Mammary epithelial cell (primary cell): ENCODE data around the gene GAB2.

Source experiments
- EZH2 ChIP-seq: IDR thresholded peaks from 2 replicates; pipeline ENCODE4 v1.6.1; 2012; ENCODE audit warnings: low read length, inconsistent platforms, borderline replicate concordance
- TF ChIP-seq, protein P1 (sequence below), 2 donors: IDR thresholded peaks in 1 of 2; conservative IDR thresholded peaks in 1 of 2; 2 replicates each; pipeline ENCODE4 v1.5.1; 2011 to 2012; ENCODE audit warnings: inconsistent platforms in 2 of 2, low read length in 2 of 2, mild to moderate bottlenecking in 2 of 2, control low read depth in 1 of 2, low read depth in 1 of 2; ENCODE audit not compliant: insufficient read depth in 1 of 2; ENCODE audit errors: extremely low read depth in 1 of 2

GRCh38 chr11:78224506-78224905 lies 193.1 kb downstream of the GAB2 start:
- TF ChIP-seq, protein P1, sequence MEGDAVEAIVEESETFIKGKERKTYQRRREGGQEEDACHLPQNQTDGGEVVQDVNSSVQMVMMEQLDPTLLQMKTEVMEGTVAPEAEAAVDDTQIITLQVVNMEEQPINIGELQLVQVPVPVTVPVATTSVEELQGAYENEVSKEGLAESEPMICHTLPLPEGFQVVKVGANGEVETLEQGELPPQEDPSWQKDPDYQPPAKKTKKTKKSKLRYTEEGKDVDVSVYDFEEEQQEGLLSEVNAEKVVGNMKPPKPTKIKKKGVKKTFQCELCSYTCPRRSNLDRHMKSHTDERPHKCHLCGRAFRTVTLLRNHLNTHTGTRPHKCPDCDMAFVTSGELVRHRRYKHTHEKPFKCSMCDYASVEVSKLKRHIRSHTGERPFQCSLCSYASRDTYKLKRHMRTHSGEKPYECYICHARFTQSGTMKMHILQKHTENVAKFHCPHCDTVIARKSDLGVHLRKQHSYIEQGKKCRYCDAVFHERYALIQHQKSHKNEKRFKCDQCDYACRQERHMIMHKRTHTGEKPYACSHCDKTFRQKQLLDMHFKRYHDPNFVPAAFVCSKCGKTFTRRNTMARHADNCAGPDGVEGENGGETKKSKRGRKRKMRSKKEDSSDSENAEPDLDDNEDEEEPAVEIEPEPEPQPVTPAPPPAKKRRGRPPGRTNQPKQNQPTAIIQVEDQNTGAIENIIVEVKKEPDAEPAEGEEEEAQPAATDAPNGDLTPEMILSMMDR (conservative IDR thresholded peaks at IDR 0.05 in 1 of 2, IDR thresholded peaks at IDR 0.05 in 1 of 2; ENCODE audit: extremely low read depth in 1 of 2, insufficient read depth in 1 of 2, low read depth in 1 of 2, low read length in 2 of 2) = no peak
- TF ChIP-seq EZH2 = no peak
